ENCODE measurements around the gene BRSK1.

Gene BRSK1

GRCh38 chr19:55329791-55330190 is 46.0 kb downstream of the BRSK1 start:
- peak; percentile 52 for DNase-seq (ENCODE audit: low spot score)

- DNase-seq (ENCODE audit: low spot score), result no peak
These were observed 50.1 kb downstream of the BRSK1 start for GRCh38 chr19:55333870-55334269.

GRCh38 chr19:55336101-55336500 is 52.3 kb downstream of the BRSK1 start:
- no peak for DNase-seq (ENCODE audit: low spot score)

GRCh38 chr19:55339105-55339888 is 55.5 kb downstream of the BRSK1 start, which contains the start of gene KMT5C:
Gene KMT5C (plus strand): TSS chr19:55339876. CDS start chr19:55341937, 2,061 bp downstream.
- peak; percentile 100 for DNase-seq (ENCODE audit: low spot score)

GRCh38 chr19:55339889-55340783 is 56.3 kb downstream of the BRSK1 start:
- peak; percentile 54 for DNase-seq (ENCODE audit: low spot score)

- DNase-seq (ENCODE audit: low spot score), result peak; percentile 24
These were observed 57.0 kb downstream of the BRSK1 start for GRCh38 chr19:55340784-55341147.

GRCh38 chr19:55341171-55341588 is 57.4 kb downstream of the BRSK1 start:
- peak; percentile 72 for DNase-seq (ENCODE audit: low spot score)

- DNase-seq (ENCODE audit: low spot score), result no peak
These were observed 58.1 kb downstream of the BRSK1 start for GRCh38 chr19:55341595-55342531.

- DNase-seq (ENCODE audit: low spot score), result no peak
These were observed 60.6 kb downstream of the BRSK1 start for GRCh38 chr19:55344444-55344843.

GRCh38 chr19:55345101-55345817 is 61.5 kb downstream of the BRSK1 start:
- DNase-seq (ENCODE audit: low spot score), result no peak

GRCh38 chr19:55345818-55346724 is 62.3 kb downstream of the BRSK1 start:
- DNase-seq (ENCODE audit: low spot score), result no peak

- no peak for DNase-seq (ENCODE audit: low spot score)
These were observed 63.1 kb downstream of the BRSK1 start for GRCh38 chr19:55346725-55347441.

GRCh38 chr19:55347442-55348009 is 63.7 kb downstream of the BRSK1 start:
- no peak for DNase-seq (ENCODE audit: low spot score)

- no peak for DNase-seq (ENCODE audit: low spot score)
These were observed 64.7 kb downstream of the BRSK1 start for GRCh38 chr19:55348317-55349034.

GRCh38 chr19:55350620-55351315 is 67.0 kb downstream of the BRSK1 start:
- DNase-seq (ENCODE audit: low spot score), result no peak

- DNase-seq (ENCODE audit: low spot score), result no peak
These were observed 68.2 kb downstream of the BRSK1 start for GRCh38 chr19:55352040-55352439.

- DNase-seq (ENCODE audit: low spot score), result no peak
These were observed 68.8 kb downstream of the BRSK1 start for GRCh38 chr19:55352549-55353145.

Measured in RKO (cell line).